Stomach (tissue), 4 donors: ENCODE results near the gene DHRSX.

Experiments used
- CTCF ChIP-seq, 7 experiments: fragments of 450-650 bp in 4 of 7; fragments of 200-600 bp in 3 of 7; sonication (generic) in 3 of 7; IDR thresholded peaks; one replicate each; pipeline ENCODE4 v1.5.1; 2016 to 2019; ENCODE audit warnings: antibody characterized with exemption in 7 of 7, control low read depth in 2 of 7, mild to moderate bottlenecking in 1 of 7
- POLR2A ChIP-seq, 4 donors: fragments of 450-650 bp; IDR thresholded peaks; one replicate each; pipeline ENCODE4 v1.6.1; 2016; ENCODE audit warnings: antibody characterized with exemption in 4 of 4, control low read depth in 2 of 4, mild to moderate bottlenecking in 1 of 4, moderate library complexity in 1 of 4

GRCh38 chrX:2351321-2351720 is 149.5 kb downstream of the DHRSX start:
- TF ChIP-seq CTCF (IDR thresholded peaks at IDR 0.05) (no peak), POLR2A (IDR thresholded peaks at IDR 0.05) (no peak)
